Stimulated activated CD4-positive, alpha-beta T cell treated with anti-CD3 and anti-CD28 coated beads, TNF-alpha, amount 100 ng/mL, for 24 hours (primary cell): ENCODE data around the gene SLC9A1.
A peak's percentile ranks its signal among the peaks of the same experiment; 100 is the strongest.
"Not testable (repeated sequence)": the region's sequence is repeated elsewhere in the genome, so short reads cannot be mapped to it uniquely, and the experiment has no call there.

Experiments used
- DNase-seq, 3 experiments: peaks; one replicate each; pipeline ENCODE4 v3.0.0-alpha.2; 2020; ENCODE audit warnings: low read depth in 3 of 3

SLC9A1 gene

DNA sequence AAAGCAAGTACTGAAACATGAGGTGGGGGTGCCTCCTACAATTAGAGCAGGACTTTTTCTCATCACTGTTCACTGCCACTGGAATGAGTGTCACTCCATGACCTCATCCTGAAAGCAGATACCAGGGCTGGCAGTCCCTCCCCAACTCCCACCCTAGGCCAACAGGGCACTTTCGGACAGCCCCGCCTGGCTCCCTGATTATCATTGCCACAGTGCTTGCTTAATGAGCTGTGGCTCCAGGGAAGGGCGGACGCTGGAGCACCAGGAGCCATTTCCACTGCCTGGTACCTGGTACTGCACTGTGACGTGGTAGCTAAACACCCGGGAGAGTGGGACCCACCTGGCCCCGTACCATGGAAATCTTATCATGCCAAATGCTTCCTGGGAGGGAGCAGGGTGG lies 22.3 kb downstream of the SLC9A1 start:
- no peak for DNase-seq

GRCh38 chr1:27132147-27132546 lies 22.8 kb downstream of the SLC9A1 start:
- DNase-seq, result no peak

DNA sequence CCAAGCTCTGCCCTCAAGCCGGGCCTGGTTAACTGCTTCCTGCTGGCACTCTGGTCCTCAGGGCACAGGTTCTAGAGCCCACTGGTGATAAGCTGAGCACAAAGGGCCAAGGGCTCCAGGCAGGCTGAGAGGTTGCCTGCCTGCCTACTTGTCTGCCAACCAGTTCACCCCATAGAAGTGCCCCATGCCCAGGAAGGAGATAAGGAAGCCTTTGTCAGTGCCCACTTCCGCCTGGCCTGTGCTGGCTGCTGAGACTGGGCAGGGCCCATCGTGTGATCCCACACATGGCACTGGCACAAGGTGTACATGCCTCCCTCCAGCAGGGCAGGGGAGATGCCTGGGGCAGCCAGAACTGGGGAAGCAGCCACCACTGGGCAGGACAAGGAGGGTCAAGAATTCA lies 24.1 kb downstream of the SLC9A1 start:
- no peak for DNase-seq

GRCh38 chr1:27129225-27129624 lies 25.7 kb downstream of the SLC9A1 start:
- no peak for DNase-seq

DNA sequence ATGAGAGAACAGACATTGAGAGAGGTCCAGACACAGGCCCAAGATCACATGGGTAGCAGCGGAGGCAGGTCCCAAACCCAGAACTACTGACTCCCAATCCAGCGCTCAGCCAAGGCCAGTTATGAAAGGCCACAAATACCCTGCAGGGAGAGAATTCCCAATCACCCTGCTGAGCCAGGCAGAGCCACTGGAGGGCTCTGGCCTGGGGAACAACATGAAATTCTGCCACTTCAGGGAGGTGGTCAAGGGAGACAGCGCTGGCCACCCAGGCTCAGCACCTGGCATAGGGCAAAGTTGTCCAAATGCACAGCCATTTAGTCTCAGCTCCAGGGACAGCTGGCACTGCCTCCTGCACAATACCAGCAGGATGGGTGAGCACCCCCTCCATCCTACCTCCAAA lies 27.5 kb downstream of the SLC9A1 start:
- no peak for DNase-seq

- no peak for DNase-seq
These were observed 28.5 kb downstream of the SLC9A1 start for GRCh38 chr1:27126391-27126790.

DNA sequence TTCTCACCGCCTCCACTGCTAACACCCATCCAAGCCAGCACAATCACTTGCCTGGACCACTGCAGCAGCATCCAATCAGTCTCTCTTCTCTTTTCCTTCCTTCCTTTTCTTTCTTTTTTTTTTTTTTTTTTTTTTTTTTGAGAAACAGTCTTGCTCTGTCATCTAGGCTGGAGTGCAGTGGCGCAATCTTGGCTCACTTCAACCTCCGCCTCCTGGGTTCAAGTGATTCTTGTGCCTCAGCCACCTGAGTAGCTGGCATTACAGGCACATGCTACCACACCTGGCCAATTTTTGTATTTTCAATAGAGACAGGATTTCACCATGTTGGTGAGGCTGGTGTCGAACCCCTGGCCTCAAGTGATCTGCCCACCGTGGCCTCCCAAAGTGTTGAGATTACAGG lies 29.8 kb downstream of the SLC9A1 start:
- not testable (repeated sequence) for DNase-seq

DNA sequence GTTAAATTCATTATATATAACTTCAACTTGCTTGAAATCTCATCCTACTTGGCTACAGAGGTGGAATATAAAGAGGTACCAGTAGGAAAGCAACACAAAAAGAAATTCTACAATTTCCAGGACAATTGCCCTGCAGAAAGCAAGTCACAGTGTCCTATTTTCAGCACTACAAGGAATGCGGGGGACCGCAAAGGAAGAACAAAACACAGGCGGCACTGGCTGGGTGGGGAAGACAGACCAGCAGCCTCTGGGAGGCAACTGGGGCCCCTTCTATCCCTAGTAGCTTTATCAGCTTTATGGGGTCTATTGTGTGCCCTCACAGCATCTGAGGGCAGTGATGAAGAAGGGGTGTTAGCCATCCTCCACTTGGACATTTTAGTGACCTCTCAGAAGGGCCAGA lies 30.5 kb downstream of the SLC9A1 start:
- no peak for DNase-seq

DNA sequence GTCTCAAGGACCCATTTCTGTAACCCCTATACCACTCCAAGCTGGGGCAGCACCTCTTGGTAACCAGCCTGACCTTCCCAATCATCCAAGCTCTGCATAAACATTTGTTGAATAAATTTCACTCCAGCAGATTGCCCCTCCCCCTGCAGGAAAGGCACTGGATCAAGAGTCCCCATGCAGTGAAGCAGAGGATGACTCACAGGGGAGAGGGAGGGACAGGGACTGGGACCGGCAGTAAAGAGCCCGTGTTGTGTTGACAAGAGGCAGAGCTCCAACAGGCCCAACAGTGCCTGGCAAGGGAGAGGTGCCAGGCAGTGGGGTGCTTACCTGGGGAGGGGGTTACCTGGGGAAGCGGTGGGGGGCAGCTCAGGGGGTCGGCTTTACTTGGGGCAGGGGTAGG lies 32.3 kb downstream of the SLC9A1 start:
- DNase-seq, result no peak

DNA sequence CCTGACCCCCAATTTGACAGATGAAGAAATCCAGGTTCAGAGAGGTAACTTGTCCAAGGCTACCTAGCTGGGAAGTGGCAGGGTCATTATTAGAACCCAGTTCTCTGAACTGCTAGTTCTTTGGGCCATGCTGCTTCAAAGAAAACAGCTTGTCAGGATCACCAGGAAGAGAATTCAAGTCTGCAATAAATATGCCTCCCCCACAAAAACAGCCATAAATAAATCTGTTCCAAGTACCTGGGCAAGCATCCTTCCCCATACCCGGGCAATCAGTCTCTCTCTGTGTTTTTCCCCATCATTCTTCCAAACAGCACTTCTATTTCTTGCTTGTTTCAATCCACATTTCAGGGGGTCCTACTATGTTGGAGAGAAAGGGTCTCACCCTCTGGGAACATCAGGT lies 34.1 kb downstream of the SLC9A1 start:
- no peak for DNase-seq

DNA sequence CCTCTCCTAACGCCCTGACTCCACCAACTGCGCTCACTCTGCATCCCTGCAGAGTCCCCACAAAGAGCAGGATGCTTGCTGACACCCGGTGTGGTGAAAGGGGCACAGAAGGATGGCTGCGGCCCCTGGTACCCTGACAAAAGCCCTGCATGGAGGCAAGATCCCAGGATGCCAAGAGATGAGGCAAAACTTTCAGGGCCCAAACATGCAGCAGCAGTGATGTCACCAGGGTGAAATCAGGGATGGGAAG lies 36.6 kb downstream of the SLC9A1 start:
- DNase-seq, result no peak

DNA sequence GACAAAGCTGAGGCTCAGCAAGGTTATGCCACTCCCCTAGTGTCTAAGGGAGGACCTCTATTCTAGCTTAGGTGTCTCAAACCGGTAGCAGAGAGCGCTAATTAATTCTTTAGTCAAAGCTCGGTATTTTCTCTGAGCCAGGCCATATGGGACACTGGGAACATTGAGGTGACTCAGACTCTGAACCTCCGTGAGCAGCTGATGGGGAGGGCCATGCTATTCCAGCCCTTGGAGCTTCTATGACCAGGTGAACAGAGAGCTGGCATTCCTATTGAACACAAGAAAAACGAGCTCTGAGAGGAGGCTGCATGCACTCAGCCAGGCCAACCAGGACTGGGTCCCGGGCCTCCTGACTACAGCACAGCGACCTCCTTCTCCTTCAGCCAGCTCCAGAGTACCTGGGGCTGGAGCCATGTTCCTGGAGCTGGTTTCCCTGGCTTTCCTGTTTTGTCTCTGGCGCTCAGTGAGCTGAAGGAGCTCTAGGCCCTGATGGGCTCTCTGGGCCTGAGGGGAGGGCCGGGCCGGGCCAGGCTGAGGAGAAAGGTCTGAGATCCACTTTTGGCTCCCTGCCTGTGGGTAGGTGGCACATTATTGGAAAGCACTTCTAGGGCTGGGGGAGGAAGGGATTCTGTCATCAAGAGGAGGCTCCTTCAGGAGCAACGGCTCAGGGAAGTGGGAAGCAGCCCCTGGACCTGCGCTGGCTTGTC lies 37.0 kb downstream of the SLC9A1 start:
- no peak for DNase-seq

DNA sequence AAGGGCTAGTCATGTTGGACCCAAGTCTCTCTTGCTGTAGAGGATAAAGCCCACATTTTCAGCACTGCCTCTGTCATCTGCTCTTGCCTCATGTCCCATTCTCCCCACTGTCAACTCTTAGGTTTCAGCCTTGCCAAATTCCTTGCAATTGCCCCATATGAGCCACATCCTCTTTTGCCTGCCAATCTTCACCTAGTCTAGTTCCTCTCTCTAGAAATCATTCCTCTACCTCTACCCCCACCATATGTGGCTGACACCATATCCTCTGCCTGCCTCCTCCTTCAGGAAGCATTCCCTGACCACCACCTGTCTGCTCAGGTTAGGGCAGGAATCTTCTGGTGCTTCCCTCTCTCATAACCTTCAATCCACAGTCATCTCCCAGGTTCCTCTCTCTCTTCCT lies 38.2 kb downstream of the SLC9A1 start:
- DNase-seq, result no peak

GRCh38 chr1:27116232-27116631 lies 38.7 kb downstream of the SLC9A1 start:
- DNase-seq, result no peak

GRCh38 chr1:27114546-27114945 lies 40.4 kb downstream of the SLC9A1 start:
- DNase-seq, result no peak

DNA sequence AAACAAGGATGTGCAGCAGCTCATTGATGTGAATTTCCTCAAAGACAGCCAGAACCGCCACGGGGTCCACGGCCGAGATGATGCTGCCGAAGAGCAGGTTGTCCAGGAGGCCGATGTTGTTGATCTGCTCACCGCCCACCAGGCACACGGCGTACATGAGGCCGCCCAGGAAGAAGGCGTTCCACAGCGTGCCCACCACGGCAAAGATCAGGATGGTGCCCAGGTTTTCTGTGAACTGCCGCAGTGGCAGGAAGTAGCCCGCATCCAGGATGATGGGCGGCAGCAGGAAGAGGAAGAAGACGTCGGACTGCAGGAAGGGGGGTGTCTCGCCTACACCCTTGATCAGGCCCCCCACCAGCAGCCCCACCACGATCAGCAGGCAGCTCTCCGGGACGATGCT lies 41.1 kb downstream of the SLC9A1 start:
- DNase-seq, result no peak

- DNase-seq, result peak; percentile 27 to 74 (median 33)
These were observed 43.0 kb downstream of the SLC9A1 start for GRCh38 chr1:27111626-27112573.

DNA sequence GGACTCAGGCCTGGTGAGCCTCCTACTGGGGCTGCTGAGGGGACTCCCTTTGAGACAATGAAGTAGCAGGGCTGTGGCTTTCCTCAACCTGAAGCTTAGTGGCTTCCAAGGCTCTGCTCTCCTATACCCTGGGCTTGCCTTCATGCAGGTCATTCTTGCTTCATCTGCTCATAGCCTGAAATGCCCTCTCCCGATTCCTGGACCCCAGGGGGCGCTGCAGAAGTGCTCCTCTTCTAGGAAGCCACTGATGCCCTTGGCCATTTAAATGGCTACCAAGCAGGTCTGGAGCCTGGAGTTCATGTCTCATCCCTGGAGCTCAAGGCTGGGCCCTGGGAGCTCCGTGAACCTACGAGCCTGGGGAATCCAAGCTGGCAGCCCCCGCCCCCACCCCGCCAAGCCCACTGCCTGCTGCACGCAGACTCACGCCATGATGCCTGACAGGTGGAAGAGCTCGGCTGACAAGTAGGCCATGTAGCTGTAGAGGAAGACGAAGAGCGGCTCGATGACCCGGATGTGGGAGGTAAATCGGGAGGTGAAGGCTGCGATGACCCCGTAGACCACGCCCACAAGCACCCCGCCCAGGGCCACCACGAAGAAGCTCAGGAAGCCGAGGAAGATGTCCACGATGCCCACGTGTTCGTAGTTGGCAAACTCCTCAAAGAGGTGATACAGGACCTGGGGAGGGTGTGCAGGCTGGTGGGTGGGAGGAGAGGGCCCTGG lies 45.7 kb downstream of the SLC9A1 start:
- peak in 1 of 3 experiments; percentile 29 for DNase-seq

DNA sequence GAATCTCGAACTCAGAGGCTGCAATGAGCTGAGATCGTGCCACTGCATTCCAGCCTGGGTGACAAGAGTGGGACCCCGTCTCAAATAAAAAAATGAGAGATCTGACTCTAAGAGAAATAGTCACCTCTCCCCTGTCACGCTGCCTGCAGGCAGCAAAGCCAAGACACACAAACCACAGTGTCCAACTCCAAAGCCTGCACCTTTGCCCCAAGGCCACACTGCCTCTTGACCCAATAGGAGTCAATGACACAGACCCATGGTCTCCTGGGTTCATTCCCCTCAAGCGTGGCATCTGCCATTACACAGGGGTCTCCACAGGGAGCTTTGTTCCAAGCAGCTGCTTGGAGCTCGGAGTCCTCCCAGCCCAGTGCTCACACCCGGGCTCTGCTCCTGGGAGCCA lies 46.3 kb downstream of the SLC9A1 start:
- no peak for DNase-seq

- DNase-seq, result no peak
These were observed 48.2 kb downstream of the SLC9A1 start for GRCh38 chr1:27106561-27107323.

- DNase-seq, result no peak
These were observed 49.9 kb downstream of the SLC9A1 start for GRCh38 chr1:27105018-27105417.

DNA sequence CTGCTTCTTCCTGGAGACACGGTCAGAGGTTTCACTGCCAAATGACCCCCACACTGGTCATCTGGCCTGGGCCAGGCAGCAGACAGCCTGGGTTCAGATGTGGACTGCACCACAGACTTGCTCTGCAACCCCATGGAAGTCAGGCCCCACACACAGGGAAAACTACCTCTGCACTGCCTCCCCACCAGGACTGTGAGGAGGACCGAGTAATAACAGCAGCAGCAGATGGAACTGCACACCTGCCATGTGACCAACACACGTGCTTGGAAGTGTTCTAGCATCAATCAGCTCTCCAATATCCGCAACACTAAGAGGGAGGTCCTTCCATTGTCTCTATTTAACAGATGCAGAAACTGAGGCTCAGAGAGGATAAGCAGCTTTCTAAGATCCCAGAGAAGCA lies 51.4 kb downstream of the SLC9A1 start:
- no peak for DNase-seq
